Neuronal stem cell (in vitro differentiated cells): ENCODE results near the gene CEACAM16.

Experiments
- DNase-seq: peaks from one replicate; pipeline ENCODE4 v3.0.0-alpha.2; 2013; ENCODE audit warnings: low spot score
- H2AFZ ChIP-seq: one replicate; pipeline ENCODE4 v1.6.1; 2013; ENCODE audit warnings: mild to moderate bottlenecking, low read length, inconsistent platforms
- H2AK5ac ChIP-seq: 2 replicates; pipeline ENCODE4 v1.6.1; 2013; ENCODE audit warnings: low read depth, mild to moderate bottlenecking, inconsistent platforms, low read length, moderate library complexity, mixed read lengths
- H2BK120ac ChIP-seq: 2 replicates; pipeline ENCODE4 v1.6.1; 2013; ENCODE audit warnings: low read depth, mild to moderate bottlenecking, inconsistent platforms, low read length, moderate library complexity, mixed read lengths
- H2BK12ac ChIP-seq: one replicate; pipeline ENCODE4 v1.6.1; 2013; ENCODE audit warnings: low read length, inconsistent platforms
- H2BK15ac ChIP-seq: 2 replicates; pipeline ENCODE4 v1.6.1; 2013; ENCODE audit warnings: mild to moderate bottlenecking, low read length, inconsistent platforms, mixed read lengths
- H2BK5ac ChIP-seq: one replicate; pipeline ENCODE4 v1.6.1; 2013; ENCODE audit warnings: inconsistent platforms, mild to moderate bottlenecking, low read length, moderate library complexity
- H3K14ac ChIP-seq: one replicate; pipeline ENCODE4 v1.6.1; 2013; ENCODE audit warnings: low read length, inconsistent platforms
- H3K18ac ChIP-seq: 2 replicates; pipeline ENCODE4 v1.6.1; 2013; ENCODE audit warnings: low read length, inconsistent platforms
- H3K23ac ChIP-seq: 2 replicates; pipeline ENCODE4 v1.6.1; 2013; ENCODE audit warnings: low read depth, mild to moderate bottlenecking, mixed read lengths, low read length, inconsistent platforms; ENCODE audit not compliant: poor library complexity
- H3K27ac ChIP-seq: replicated peaks from 3 replicates; pipeline ENCODE4 v1.5.1; 2013; ENCODE audit warnings: low read length, inconsistent platforms
- H3K27me3 ChIP-seq, 3 experiments: 2 replicates each; pipeline ENCODE4 v1.6.1; 2013; ENCODE audit warnings: low read length in 3 of 3, mild to moderate bottlenecking in 2 of 3, inconsistent platforms in 1 of 3, low read depth in 1 of 3, mixed read lengths in 1 of 3, moderate library complexity in 1 of 3; ENCODE audit not compliant: control insufficient read depth in 3 of 3, insufficient read depth in 3 of 3
- H3K36me3 ChIP-seq, 2 donors: replicated peaks in 1 of 2; 2 replicates each; pipeline ENCODE4 v1.6.1; 2013; ENCODE audit warnings: low read length in 2 of 2; ENCODE audit not compliant: control insufficient read depth in 2 of 2, insufficient read depth in 2 of 2
- H3K4ac ChIP-seq: 2 replicates; pipeline ENCODE4 v1.6.1; 2013; ENCODE audit warnings: inconsistent platforms, mild to moderate bottlenecking, low read length, moderate library complexity
- H3K4me1 ChIP-seq, 2 donors: 1 replicate in 1 of 2; 2 replicates in 1 of 2; pipeline ENCODE4 v1.6.1; 2013; ENCODE audit warnings: low read length in 2 of 2, low read depth in 1 of 2; ENCODE audit not compliant: control insufficient read depth in 2 of 2, insufficient read depth in 1 of 2
- H3K4me2 ChIP-seq: one replicate; pipeline ENCODE4 v1.6.1; 2013; ENCODE audit warnings: mild to moderate bottlenecking, low read length, inconsistent platforms; ENCODE audit not compliant: insufficient read depth, poor library complexity, severe bottlenecking
- H3K4me3 ChIP-seq, 2 donors: 2 replicates each; pipeline ENCODE4 v1.5.1; 2013; ENCODE audit warnings: low read length in 2 of 2, mild to moderate bottlenecking in 2 of 2, inconsistent platforms in 1 of 2, moderate library complexity in 1 of 2
- H3K79me1 ChIP-seq: one replicate; pipeline ENCODE4 v1.6.1; 2013; ENCODE audit warnings: low read depth, mild to moderate bottlenecking, inconsistent platforms, low read length, moderate library complexity
- H3K9ac ChIP-seq: one replicate; pipeline ENCODE4 v1.6.1; 2013; ENCODE audit warnings: mild to moderate bottlenecking, low read depth, low read length, inconsistent platforms; ENCODE audit not compliant: poor library complexity
- H3K9me3 ChIP-seq, 2 donors: replicated peaks in 1 of 2; 2 replicates each; pipeline versions ENCODE3 to v1.6.1; 2013; ENCODE audit warnings: low read length in 2 of 2, mild to moderate bottlenecking in 2 of 2, inconsistent platforms in 1 of 2, low read depth in 1 of 2, mixed read lengths in 1 of 2, moderate library complexity in 1 of 2; ENCODE audit not compliant: control insufficient read depth in 2 of 2, insufficient read depth in 1 of 2
- H4K8ac ChIP-seq: one replicate; pipeline ENCODE4 v1.6.1; 2013; ENCODE audit warnings: low read depth, mild to moderate bottlenecking, inconsistent platforms, low read length, moderate library complexity
- H4K91ac ChIP-seq: one replicate; pipeline ENCODE4 v1.6.1; 2013; ENCODE audit warnings: low read length, low read depth, mild to moderate bottlenecking, inconsistent platforms; ENCODE audit not compliant: poor library complexity
- WGBS, 2 donors: extraction: QIAGEN DNeasy Blood & Tissue Kit; methylation state at CpG; one replicate each; pipeline ENCODE4 v1.1.7; 2013; ENCODE audit warnings: missing lambda C conversion rate in 2 of 2, mixed read lengths in 1 of 2; ENCODE audit not compliant: insufficient read length in 2 of 2, insufficient replicate concordance in 1 of 2; ENCODE audit errors: extremely low coverage in 2 of 2; 5-methylcytosine and 5-hydroxymethylcytosine counted together

CEACAM16 gene

DNA sequence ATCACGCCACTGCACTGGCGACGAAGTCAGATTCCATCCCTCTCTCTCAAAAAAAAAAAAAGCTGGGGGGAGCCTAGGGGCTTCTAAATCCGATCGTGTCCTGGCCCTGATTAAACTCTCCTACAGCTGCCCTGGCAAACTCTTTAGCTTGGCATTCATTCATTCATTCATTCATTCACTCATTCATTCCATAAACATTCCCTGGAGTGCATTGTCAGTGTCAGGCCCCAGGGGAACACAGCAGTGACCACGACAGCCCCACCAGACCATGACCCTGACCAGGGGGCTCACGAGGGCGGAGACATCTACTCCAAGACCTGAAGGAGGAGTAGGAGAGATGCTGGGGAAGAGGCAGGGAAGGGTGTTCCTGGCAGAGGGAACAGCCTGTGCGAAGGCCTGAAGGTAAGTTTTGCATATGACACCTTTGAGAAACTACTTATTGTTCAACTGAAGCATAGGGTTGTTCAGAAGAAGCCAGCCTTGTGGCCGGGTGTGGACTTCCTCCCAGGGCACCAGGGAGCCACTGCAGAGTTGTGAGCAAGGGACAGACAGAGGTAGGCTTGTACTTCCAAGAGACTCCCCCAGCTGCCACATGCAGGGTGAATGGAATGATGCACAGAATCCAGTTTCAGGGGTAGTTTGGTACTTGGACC is 24.5 kb downstream of the CEACAM16 start:
- WGBS, 2 donors = no CpG with 5 or more reads among the region's 10 CpGs
- DNase-seq = no peak
- H3K27ac ChIP-seq = no peak overlapping the region

DNA sequence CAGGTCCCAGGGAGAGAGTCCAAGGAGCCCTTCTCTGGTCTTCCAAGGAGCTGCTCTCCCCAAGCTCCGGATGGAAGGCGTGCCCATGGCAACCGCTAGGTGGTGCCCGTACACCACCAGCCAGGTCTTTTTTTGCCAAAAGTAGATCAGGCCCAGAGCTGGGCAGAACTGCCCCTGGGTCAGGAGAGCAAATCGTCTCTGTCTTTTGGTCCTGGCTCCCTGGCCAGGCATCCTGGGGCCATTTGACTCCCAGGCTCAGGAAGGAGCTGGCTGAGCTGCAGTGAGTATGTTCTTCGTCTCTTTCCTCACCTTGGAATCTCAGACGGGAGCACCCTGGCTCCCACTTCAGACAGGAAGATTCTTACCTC is 25.0 kb downstream of the CEACAM16 start:
- no peak overlapping the region for H4K8ac ChIP-seq
- H3K4me2 ChIP-seq = no peak overlapping the region
- H3K4me3 ChIP-seq = no peak overlapping the region
- peaks cover 4 to 7% of the 10 kb centered on the region in 2 donors for H3K4me1 ChIP-seq
- DNase-seq = peak; percentile 70
- H3K27ac ChIP-seq = no peak overlapping the region
- no peak overlapping the region for H3K23ac ChIP-seq
- no peak overlapping the region for H3K4ac ChIP-seq
- no peak overlapping the region for H3K14ac ChIP-seq
- no peak overlapping the region for H2BK120ac ChIP-seq
- H4K91ac ChIP-seq = no peak overlapping the region
- no peaks in the 10 kb centered on the region for H3K79me1 ChIP-seq
- H3K27me3 ChIP-seq = peaks cover 0 to 1% (median 0%) of the 10 kb centered on the region in 3 experiments
- H2AFZ ChIP-seq = peak overlapping the region; percentile 45
- H2BK12ac ChIP-seq = no peak overlapping the region
- H3K9me3 ChIP-seq = no peaks in the 10 kb centered on the region
- peak overlapping the region; percentile 19 for H2BK15ac ChIP-seq
- no peaks in the 10 kb centered on the region for H3K36me3 ChIP-seq
- WGBS, 2 donors = no CpG with 5 or more reads among the region's 7 CpGs
- H3K18ac ChIP-seq = no peak overlapping the region
- no peak overlapping the region for H2AK5ac ChIP-seq
- H3K9ac ChIP-seq = no peak overlapping the region
- H2BK5ac ChIP-seq = no peak overlapping the region

More for the DNA sequence above, 24.5 kb downstream of the CEACAM16 start:
- Histone ChIP-seq H2BK12ac (no peak overlapping the region), H2BK15ac (no peak overlapping the region), H3K4me1 (peaks cover 6 to 12% of the 10 kb centered on the region in 2 donors), H3K36me3 (no peaks in the 10 kb centered on the region), H2BK5ac (no peak overlapping the region), H3K4me2 (no peak overlapping the region), H4K8ac (no peak overlapping the region), H3K14ac (no peak overlapping the region), H3K9ac (no peak overlapping the region), H2AK5ac (no peak overlapping the region), H2AFZ (no peak overlapping the region), H3K4ac (no peak overlapping the region), H3K27me3 (peaks cover 0 to 1% (median 0%) of the 10 kb centered on the region in 3 experiments), H3K18ac (no peak overlapping the region), H3K79me1 (no peaks in the 10 kb centered on the region), H3K9me3 (no peaks in the 10 kb centered on the region), H3K4me3 (no peak overlapping the region), H2BK120ac (no peak overlapping the region), H3K23ac (no peak overlapping the region), H4K91ac (no peak overlapping the region)

DNA sequence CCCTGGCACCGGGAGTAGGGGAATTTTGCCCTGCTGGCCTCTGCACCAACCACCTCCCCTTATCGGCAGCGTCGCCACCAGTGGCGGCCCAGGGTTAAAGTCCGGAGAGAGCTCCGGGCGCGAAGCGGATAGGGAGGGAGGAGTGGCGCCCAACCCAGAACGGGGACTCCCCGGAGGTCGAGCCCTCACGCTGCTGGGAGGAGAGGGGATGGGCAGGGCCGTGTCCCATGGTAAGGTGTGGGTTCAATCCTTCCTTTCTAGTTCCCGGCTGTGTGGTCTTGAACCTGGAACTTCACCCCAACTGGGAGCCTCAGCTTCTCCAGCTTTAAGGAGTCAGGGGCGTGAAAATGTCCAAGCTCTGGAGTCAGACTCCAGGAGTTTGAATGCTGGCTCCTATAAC is 26.3 kb downstream of the CEACAM16 start:
- H2AK5ac ChIP-seq = peak overlapping the region; percentile 74
- H3K18ac ChIP-seq = peak overlapping the region; percentile 80
- no peak overlapping the region for H3K4ac ChIP-seq
- H2AFZ ChIP-seq = no peak overlapping the region
- no peak overlapping the region for H2BK120ac ChIP-seq
- no peaks in the 10 kb centered on the region for H3K36me3 ChIP-seq
- H2BK5ac ChIP-seq = no peak overlapping the region
- H2BK15ac ChIP-seq = peak overlapping the region; percentile 30
- peaks cover 0 to 4% of the 10 kb centered on the region in 2 donors for H3K4me1 ChIP-seq
- no peak overlapping the region for H4K8ac ChIP-seq
- no peaks in the 10 kb centered on the region for H3K79me1 ChIP-seq
- no peak overlapping the region for H3K14ac ChIP-seq
- no peak overlapping the region for H3K27ac ChIP-seq
- peaks cover 0 to 1% (median 0%) of the 10 kb centered on the region in 3 experiments for H3K27me3 ChIP-seq
- H3K9me3 ChIP-seq = no peaks in the 10 kb centered on the region
- H3K4me2 ChIP-seq = no peak overlapping the region
- H2BK12ac ChIP-seq = peak overlapping the region; percentile 30
- H3K4me3 ChIP-seq = no peak overlapping the region
- H4K91ac ChIP-seq = no peak overlapping the region
- no peak overlapping the region for H3K9ac ChIP-seq
- H3K23ac ChIP-seq = no peak overlapping the region
- DNase-seq = no peak
- WGBS, 2 donors = no CpG with 5 or more reads among the region's 18 CpGs

DNA sequence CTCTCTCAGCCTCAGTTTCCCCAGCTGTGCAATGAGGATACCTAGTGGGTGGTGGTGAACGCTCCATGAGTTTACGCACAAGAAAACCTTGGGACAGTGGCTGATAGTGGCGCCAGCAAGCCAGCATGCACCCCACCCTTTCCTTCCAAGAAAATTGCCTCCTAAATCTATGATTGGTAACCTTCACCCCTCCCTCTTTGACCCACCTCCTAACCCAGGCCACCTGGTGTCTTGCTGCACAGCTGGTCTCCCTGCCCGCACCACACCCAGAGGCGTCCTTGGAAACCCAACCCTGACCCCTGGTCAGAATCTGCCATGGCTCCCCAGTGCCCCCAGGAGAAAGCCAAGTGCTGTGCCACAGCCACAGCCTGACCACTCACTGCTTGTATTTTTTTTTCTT is 26.7 kb downstream of the CEACAM16 start:
- peaks cover 0 to 4% of the 10 kb centered on the region in 2 donors for H3K4me1 ChIP-seq

More for the DNA sequence above, 26.7 kb downstream of the CEACAM16 start:
- H2BK15ac ChIP-seq = peak overlapping the region; percentile 30
- no peak overlapping the region for H2BK12ac ChIP-seq
- no peak overlapping the region for H3K27ac ChIP-seq
- no peak overlapping the region for H3K9ac ChIP-seq
- no peak overlapping the region for H3K4me2 ChIP-seq
- no peak overlapping the region for H3K4ac ChIP-seq
- H2AFZ ChIP-seq = no peak overlapping the region
- no peak overlapping the region for H4K8ac ChIP-seq
- H2BK120ac ChIP-seq = no peak overlapping the region
- WGBS, 2 donors = no CpG with 5 or more reads among the region's 5 CpGs
- H3K14ac ChIP-seq = no peak overlapping the region
- H2AK5ac ChIP-seq = peak overlapping the region; percentile 74
- no peaks in the 10 kb centered on the region for H3K79me1 ChIP-seq
- no peak overlapping the region for H4K91ac ChIP-seq
- no peaks in the 10 kb centered on the region for H3K36me3 ChIP-seq
- no peak overlapping the region for H3K4me3 ChIP-seq
- no peak overlapping the region for H3K23ac ChIP-seq
- H3K27me3 ChIP-seq = peaks cover 0 to 1% (median 0%) of the 10 kb centered on the region in 3 experiments
- H3K18ac ChIP-seq = no peak overlapping the region
- DNase-seq = no peak
- H3K9me3 ChIP-seq = no peaks in the 10 kb centered on the region
- no peak overlapping the region for H2BK5ac ChIP-seq
